ENCODE measurements around the gene TMEM247.

- TF ChIP-seq IRF2 (CRISPR knock-in tag; IDR thresholded peaks at IDR 0.05; ENCODE audit: borderline replicate concordance, low read depth) (no peak), EMX1 (CRISPR knock-in tag; IDR thresholded peaks at IDR 0.05) (no peak), ATF3 (CRISPR knock-in tag; conservative IDR thresholded peaks at IDR 0.05) (no peak), TCF7 (CRISPR knock-in tag; IDR thresholded peaks at IDR 0.05; ENCODE audit: low read depth) (no peak), ZSCAN18 (CRISPR knock-in tag; IDR thresholded peaks at IDR 0.05) (no peak), CBFB (CRISPR knock-in tag; IDR thresholded peaks at IDR 0.05; ENCODE audit: low read depth) (no peak)
- TF ChIP-seq, protein P1, sequence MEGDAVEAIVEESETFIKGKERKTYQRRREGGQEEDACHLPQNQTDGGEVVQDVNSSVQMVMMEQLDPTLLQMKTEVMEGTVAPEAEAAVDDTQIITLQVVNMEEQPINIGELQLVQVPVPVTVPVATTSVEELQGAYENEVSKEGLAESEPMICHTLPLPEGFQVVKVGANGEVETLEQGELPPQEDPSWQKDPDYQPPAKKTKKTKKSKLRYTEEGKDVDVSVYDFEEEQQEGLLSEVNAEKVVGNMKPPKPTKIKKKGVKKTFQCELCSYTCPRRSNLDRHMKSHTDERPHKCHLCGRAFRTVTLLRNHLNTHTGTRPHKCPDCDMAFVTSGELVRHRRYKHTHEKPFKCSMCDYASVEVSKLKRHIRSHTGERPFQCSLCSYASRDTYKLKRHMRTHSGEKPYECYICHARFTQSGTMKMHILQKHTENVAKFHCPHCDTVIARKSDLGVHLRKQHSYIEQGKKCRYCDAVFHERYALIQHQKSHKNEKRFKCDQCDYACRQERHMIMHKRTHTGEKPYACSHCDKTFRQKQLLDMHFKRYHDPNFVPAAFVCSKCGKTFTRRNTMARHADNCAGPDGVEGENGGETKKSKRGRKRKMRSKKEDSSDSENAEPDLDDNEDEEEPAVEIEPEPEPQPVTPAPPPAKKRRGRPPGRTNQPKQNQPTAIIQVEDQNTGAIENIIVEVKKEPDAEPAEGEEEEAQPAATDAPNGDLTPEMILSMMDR (IDR thresholded peaks at IDR 0.05), result no peak
- TF ChIP-seq, protein P2, sequence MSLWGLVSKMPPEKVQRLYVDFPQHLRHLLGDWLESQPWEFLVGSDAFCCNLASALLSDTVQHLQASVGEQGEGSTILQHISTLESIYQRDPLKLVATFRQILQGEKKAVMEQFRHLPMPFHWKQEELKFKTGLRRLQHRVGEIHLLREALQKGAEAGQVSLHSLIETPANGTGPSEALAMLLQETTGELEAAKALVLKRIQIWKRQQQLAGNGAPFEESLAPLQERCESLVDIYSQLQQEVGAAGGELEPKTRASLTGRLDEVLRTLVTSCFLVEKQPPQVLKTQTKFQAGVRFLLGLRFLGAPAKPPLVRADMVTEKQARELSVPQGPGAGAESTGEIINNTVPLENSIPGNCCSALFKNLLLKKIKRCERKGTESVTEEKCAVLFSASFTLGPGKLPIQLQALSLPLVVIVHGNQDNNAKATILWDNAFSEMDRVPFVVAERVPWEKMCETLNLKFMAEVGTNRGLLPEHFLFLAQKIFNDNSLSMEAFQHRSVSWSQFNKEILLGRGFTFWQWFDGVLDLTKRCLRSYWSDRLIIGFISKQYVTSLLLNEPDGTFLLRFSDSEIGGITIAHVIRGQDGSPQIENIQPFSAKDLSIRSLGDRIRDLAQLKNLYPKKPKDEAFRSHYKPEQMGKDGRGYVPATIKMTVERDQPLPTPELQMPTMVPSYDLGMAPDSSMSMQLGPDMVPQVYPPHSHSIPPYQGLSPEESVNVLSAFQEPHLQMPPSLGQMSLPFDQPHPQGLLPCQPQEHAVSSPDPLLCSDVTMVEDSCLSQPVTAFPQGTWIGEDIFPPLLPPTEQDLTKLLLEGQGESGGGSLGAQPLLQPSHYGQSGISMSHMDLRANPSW (CRISPR knock-in tag; conservative IDR thresholded peaks at IDR 0.05; ENCODE audit: low read depth), result no peak
- TF ChIP-seq, protein P3, sequence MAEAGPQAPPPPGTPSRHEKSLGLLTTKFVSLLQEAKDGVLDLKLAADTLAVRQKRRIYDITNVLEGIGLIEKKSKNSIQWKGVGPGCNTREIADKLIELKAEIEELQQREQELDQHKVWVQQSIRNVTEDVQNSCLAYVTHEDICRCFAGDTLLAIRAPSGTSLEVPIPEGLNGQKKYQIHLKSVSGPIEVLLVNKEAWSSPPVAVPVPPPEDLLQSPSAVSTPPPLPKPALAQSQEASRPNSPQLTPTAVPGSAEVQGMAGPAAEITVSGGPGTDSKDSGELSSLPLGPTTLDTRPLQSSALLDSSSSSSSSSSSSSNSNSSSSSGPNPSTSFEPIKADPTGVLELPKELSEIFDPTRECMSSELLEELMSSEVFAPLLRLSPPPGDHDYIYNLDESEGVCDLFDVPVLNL (CRISPR knock-in tag; IDR thresholded peaks at IDR 0.05; ENCODE audit: borderline replicate concordance, low read depth), result no peak
These were observed 44.0 kb upstream of the TMEM247 start for GRCh38 chr2:46435353-46435752.

All from WTC11 (cell line).